NCI-H2171 (cell line): Measurements from ENCODE around the gene OR4D1.

Experiments used
- DNase-seq: peaks from one replicate; lab custom pipeline; 2025; lab: John Stamatoyannopoulos, UW

OR4D1 gene

DNA sequence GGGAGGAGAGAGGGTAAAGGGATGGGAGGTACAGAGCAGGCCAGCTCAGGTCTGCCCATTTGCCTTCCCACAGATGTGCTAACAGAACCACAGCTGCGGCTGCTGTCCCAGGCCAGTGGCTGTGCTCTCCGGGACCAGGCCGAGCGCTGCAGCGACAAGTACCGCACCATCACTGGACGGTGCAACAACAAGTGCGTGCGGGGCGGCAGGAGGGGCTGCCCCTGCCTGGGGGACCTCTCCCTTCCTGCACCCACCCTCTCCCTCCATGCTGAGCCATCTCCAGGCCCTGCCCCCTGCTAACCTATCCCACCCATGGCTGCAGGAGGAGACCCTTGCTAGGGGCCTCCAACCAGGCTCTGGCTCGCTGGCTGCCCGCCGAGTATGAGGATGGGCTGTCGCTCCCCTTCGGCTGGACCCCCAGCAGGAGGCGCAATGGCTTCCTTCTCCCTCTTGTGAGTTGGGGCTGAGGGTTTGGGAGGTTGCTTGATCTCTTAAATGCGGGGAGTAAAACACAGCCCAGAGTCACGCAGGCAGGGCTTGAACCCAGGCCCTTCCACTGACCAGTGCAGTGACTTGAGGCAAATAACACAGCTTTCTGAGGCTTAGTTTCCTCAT, 45.6 kb downstream of the OR4D1 start:
- DNase-seq: no peak

GRCh38 chr17:58195518-58196123, 47.4 kb downstream of the OR4D1 start:
- DNase-seq: no peak

GRCh38 chr17:58196610-58197009, 48.4 kb downstream of the OR4D1 start:
- DNase-seq: no peak

GRCh38 chr17:58200024-58200633, 51.9 kb downstream of the OR4D1 start:
- DNase-seq: no peak

- DNase-seq: no peak
These were observed 54.7 kb downstream of the OR4D1 start for GRCh38 chr17:58202859-58203258.

- DNase-seq: no peak
These were observed 56.6 kb downstream of the OR4D1 start for GRCh38 chr17:58204796-58205195.

DNA sequence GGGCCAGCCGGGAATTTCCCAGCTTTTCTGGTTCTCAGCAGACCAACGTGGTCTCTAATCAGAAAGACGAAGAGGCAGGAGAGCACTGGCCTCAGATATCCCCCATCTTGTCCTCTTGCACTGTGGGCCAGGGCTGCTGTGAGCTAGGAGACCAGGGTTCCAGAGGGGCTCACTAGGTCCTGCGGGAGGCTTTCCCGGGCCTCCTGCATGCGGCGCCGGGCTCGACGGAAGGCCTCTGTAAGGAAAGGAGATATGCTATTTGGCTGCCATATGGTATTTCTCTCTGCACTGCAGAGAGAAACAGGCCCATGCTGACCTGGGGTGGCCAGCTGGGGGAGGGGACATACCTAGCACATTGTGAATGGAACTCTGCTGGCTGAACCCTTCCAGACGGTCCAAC, 57.8 kb downstream of the OR4D1 start:
- DNase-seq: no peak

GRCh38 chr17:58207451-58207850, 59.3 kb downstream of the OR4D1 start:
- no peak for DNase-seq

GRCh38 chr17:58208344-58208743, 60.2 kb downstream of the OR4D1 start:
- DNase-seq: no peak
